GM18517 (cell line): ENCODE measurements around the gene DLL4.

Source experiments
- ATAC-seq: cut with Tn5 transposase; IDR thresholded peaks from one replicate; pipeline ENCODE4 v1.9.1; 2021; ENCODE audit warnings: mild to moderate bottlenecking, moderate library complexity; ENCODE audit not compliant: unreplicated experiment

Gene DLL4

GRCh38 chr15:40928821-40929659 lies at the start of gene DLL4:
Gene DLL4, plus strand, starts transcription at chr15:40929340. Its CDS starts 329 bp downstream, at chr15:40929669.
- ATAC-seq, result no peak

- ATAC-seq, result no peak
Observed at GRCh38 chr15:40879609-40880008, 49.5 kb upstream of the DLL4 start.

- no peak for ATAC-seq
Observed at GRCh38 chr15:40881351-40881750, 47.8 kb upstream of the DLL4 start.

DNA sequence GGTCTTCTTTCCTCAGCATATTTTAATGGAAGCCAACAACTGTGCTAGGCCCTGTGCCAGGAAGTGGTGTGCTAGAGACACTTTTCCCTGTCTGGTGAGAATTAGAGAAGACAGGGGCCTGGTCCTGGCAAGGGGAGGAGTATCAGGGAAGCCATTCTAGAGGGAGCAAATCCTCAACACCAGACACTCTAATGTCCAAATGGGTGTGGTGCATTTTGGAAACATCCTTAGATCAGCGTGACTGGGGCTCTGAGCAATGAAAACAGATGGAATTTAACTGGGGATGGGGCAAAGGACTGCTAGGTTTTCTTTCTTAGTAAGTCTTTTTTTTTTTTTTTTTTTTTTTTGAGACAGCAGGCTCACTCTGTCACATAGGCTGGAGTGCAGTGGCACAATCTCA lies 42.6 kb upstream of the DLL4 start:
- no peak for ATAC-seq

GRCh38 chr15:40889112-40889511 lies 40.0 kb upstream of the DLL4 start:
- ATAC-seq, result no peak

DNA sequence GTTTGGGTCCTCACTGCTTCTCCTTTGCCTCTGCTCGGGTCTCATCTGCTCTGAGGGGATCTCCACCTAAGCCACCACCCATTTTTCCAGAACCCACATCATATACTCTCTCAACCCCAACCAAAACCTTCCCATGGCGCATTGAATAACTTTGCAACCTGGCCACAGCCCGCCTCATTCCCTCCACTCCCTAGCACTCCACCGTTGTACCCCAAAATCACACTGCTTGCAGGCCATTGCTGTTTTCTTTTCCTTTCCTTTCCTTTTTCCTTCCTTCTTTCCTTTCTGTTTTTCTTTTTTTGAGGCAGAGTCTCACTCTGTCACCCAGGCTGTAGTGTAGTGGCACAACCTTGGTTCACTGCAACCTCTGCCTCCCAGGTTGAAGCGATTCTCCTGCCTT lies 38.0 kb upstream of the DLL4 start:
- ATAC-seq, result no peak

- no peak for ATAC-seq
Observed at GRCh38 chr15:40891810-40892446, 37.2 kb upstream of the DLL4 start.

- ATAC-seq, result no peak
Observed at GRCh38 chr15:40892447-40893012, 36.6 kb upstream of the DLL4 start.

GRCh38 chr15:40893019-40893670 lies 36.0 kb upstream of the DLL4 start:
- no peak for ATAC-seq

- peak; percentile 80 for ATAC-seq
Observed at GRCh38 chr15:40893733-40894680, 35.1 kb upstream of the DLL4 start, which contains the start of gene VPS18. Gene VPS18, plus strand, starts transcription at chr15:40894450. Its CDS starts 319 bp downstream, at chr15:40894769.

DNA sequence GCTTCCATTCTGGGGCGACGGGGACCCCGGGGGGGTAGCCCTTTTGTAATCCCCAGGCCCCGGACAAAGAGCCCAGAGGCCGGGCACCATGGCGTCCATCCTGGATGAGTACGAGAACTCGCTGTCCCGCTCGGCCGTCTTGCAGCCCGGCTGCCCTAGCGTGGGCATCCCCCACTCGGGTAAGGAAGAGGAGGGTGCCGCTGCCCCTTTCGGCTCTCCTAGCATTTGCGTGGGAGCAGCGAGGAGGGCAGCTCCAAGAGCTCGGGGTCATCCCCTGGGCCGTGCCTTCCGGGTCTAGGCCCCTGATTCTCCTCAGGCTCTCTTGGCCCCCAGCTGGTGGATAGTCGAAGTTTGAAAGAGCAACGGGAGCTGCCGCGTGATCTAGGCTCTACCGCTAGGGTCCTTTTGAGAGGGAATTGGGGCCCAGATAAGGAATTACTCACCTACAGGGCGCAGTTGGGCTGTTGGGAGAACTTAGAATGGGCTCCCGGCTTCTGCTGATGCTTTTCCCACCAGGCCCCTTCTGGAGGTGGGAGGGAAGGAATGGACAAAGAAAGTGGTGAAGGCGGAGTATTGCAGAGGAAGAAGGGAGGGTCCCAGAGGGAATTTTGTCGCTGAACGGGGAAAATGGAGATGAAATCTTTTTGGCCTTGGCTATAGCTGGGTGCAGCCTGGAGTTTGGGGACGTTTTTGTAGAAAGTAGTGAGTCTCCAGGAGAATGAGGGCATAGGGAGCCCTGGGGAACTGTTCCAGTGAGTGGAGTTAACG lies 34.3 kb upstream of the DLL4 start:
- peak; percentile 33 for ATAC-seq

DNA sequence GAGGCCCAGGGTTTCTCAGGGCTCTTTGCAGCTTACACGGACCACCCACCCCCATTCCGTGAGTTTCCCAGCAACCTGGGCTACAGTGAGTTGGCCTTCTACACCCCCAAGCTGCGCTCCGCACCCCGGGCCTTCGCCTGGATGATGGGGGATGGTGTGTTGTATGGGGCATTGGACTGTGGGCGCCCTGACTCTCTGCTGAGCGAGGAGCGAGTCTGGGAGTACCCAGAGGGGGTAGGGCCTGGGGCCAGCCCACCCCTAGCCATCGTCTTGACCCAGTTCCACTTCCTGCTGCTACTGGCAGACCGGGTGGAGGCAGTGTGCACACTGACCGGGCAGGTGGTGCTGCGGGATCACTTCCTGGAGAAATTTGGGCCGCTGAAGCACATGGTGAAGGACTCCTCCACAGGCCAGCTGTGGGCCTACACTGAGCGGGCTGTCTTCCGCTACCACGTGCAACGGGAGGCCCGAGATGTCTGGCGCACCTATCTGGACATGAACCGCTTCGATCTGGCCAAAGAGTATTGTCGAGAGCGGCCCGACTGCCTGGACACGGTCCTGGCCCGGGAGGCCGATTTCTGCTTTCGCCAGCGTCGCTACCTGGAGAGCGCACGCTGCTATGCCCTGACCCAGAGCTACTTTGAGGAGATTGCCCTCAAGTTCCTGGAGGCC lies 29.5 kb upstream of the DLL4 start:
- ATAC-seq, result no peak

DNA sequence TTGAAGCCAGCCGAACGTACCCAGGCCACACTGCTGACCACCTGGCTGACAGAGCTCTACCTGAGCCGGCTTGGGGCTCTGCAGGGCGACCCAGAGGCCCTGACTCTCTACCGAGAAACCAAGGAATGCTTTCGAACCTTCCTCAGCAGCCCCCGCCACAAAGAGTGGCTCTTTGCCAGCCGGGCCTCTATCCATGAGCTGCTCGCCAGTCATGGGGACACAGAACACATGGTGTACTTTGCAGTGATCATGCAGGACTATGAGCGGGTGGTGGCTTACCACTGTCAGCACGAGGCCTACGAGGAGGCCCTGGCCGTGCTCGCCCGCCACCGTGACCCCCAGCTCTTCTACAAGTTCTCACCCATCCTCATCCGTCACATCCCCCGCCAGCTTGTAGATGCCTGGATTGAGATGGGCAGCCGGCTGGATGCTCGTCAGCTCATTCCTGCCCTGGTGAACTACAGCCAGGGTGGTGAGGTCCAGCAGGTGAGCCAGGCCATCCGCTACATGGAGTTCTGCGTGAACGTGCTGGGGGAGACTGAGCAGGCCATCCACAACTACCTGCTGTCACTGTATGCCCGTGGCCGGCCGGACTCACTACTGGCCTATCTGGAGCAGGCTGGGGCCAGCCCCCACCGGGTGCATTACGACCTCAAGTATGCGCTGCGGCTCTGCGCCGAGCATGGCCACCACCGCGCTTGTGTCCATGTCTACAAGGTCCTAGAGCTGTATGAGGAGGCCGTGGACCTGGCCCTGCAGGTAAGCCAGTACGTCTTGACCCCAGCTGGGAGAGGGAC lies 28.7 kb upstream of the DLL4 start:
- ATAC-seq, result no peak

GRCh38 chr15:40901053-40901443 lies 28.1 kb upstream of the DLL4 start:
- no peak for ATAC-seq

DNA sequence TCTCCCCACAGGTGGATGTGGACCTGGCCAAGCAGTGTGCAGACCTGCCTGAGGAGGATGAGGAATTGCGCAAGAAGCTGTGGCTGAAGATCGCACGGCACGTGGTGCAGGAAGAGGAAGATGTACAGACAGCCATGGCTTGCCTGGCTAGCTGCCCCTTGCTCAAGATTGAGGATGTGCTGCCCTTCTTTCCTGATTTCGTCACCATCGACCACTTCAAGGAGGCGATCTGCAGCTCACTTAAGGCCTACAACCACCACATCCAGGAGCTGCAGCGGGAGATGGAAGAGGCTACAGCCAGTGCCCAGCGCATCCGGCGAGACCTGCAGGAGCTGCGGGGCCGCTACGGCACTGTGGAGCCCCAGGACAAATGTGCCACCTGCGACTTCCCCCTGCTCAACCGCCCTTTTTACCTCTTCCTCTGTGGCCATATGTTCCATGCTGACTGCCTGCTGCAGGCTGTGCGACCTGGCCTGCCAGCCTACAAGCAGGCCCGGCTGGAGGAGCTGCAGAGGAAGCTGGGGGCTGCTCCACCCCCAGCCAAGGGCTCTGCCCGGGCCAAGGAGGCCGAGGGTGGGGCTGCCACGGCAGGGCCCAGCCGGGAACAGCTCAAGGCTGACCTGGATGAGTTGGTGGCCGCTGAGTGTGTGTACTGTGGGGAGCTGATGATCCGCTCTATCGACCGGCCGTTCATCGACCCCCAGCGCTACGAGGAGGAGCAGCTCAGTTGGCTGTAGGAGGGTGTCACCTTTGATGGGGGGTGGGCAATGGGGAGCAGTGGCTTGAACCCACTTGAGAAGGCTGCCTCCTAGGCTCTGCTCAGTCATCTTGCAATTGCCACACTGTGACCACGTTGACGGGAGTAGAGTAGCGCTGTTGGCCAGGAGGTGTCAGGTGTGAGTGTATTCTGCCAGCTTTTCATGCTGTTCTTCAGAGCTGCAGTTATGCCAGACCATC lies 26.3 kb upstream of the DLL4 start:
- ATAC-seq, result no peak

- no peak for ATAC-seq
Observed at GRCh38 chr15:40904552-40905201, 24.5 kb upstream of the DLL4 start.
